PC-3 (cell line): Measurements from ENCODE around the gene COL8A1. TPM values are rescaled to one million over a fixed set of nuclear protein-coding genes. Genes with fewer than 3 reads are reported as not detected.
A peak's percentile ranks its signal among the peaks of the same experiment; 100 is the strongest.

Source experiments
- ATAC-seq: fragments of 200-7000 bp; cut with Tn5 transposase; 2 replicates; pipeline ENCODE4 v1.9.1; 2020; ENCODE audit warnings: mild to moderate bottlenecking, moderate library complexity
- BruUV-seq: library from RNA; stranded (reverse); fragments of 400-500 nt; replicated peaks from 2 replicates; lab custom pipeline; 2021; lab: Mats Ljungman, UMichigan
- CTCF ChIA-PET: fragments of 300-600 bp; sonication (Branson Sonifier 250); formaldehyde crosslinking; loops from one replicate; lab custom pipeline; 2022; ENCODE audit warnings: antibody characterized with exemption; lab: Charles Lee
- POLR2A ChIA-PET: fragments of 300-600 bp; sonication (Branson Sonifier 250); formaldehyde crosslinking; loops from one replicate; lab custom pipeline; 2022; ENCODE audit warnings: antibody characterized with exemption; ENCODE audit not compliant: unreplicated experiment; lab: Charles Lee
- DNase-seq: peaks from one replicate; pipeline ENCODE4 v3.0.0-alpha.2; 2015
- H2AFZ ChIP-seq: fragments of 300-600 bp; sonication (generic); 2 replicates; pipeline ENCODE4 v1.6.0; 2016; ENCODE audit warnings: antibody characterized with exemption, low read length
- H3F3A ChIP-seq: fragments of 300-600 bp; sonication (generic); one replicate; pipeline ENCODE4 v1.6.0; 2017; ENCODE audit warnings: antibody characterized with exemption, low read length, control low read depth, mild to moderate bottlenecking; ENCODE audit not compliant: unreplicated experiment
- H3K27ac ChIP-seq: fragments of 300-600 bp; sonication (generic); 2 replicates; pipeline ENCODE4 v1.5.1; 2016; ENCODE audit warnings: mild to moderate bottlenecking, low read length
- H3K27me3 ChIP-seq: fragments of 300-600 bp; sonication (generic); 2 replicates; pipeline ENCODE4 v1.6.1; 2016; ENCODE audit warnings: low read length, mixed read lengths
- H3K36me3 ChIP-seq: fragments of 300-600 bp; sonication (generic); 2 replicates; pipeline ENCODE4 v1.6.1; 2016; ENCODE audit warnings: low read depth, mixed run types, low read length, mixed read lengths
- H3K4me1 ChIP-seq: fragments of 300-600 bp; sonication (generic); 2 replicates; pipeline ENCODE4 v1.5.1; 2016; ENCODE audit warnings: low read length; ENCODE audit not compliant: insufficient read depth
- H3K4me2 ChIP-seq: fragments of 300-600 bp; sonication (generic); 2 replicates; pipeline ENCODE4 v1.6.0; 2016; ENCODE audit warnings: low read length
- H3K4me3 ChIP-seq: fragments of 300-600 bp; sonication (generic); 2 replicates; pipeline ENCODE4 v1.5.1; 2016; ENCODE audit warnings: mild to moderate bottlenecking, low read length, mixed read lengths
- H3K79me2 ChIP-seq: fragments of 300-600 bp; sonication (generic); 2 replicates; pipeline ENCODE4 v1.6.1; 2017; ENCODE audit warnings: low read length, mixed read lengths
- H3K9ac ChIP-seq: fragments of 300-600 bp; sonication (generic); 2 replicates; pipeline ENCODE4 v1.6.0; 2016; ENCODE audit warnings: mild to moderate bottlenecking, low read length
- H3K9me2 ChIP-seq: fragments of 300-600 bp; sonication (generic); replicated peaks from 2 replicates; pipeline ENCODE4 v1.6.1; 2016; ENCODE audit warnings: mixed run types, low read length, mixed read lengths
- H3K9me3 ChIP-seq: fragments of 300-600 bp; sonication (generic); 2 replicates; pipeline ENCODE4 v1.6.1; 2016; ENCODE audit warnings: low read length, mixed read lengths
- H4K20me1 ChIP-seq: fragments of 300-600 bp; sonication (generic); 2 replicates; pipeline ENCODE4 v1.6.1; 2016; ENCODE audit warnings: low read length, mixed read lengths
- CTCF ChIP-seq: fragments of 300-600 bp; sonication (generic); conservative IDR thresholded peaks from 2 replicates; pipeline ENCODE4 v1.5.1; 2017; ENCODE audit warnings: antibody characterized with exemption, low read depth, mild to moderate bottlenecking, low read length
- EZH2 ChIP-seq: fragments of 300-600 bp; sonication (generic); IDR thresholded peaks from one replicate; pipeline ENCODE4 v1.6.1; 2017; ENCODE audit warnings: antibody characterized with exemption, mild to moderate bottlenecking, low read length; ENCODE audit not compliant: unreplicated experiment
- EZH2phosphoT487 ChIP-seq: fragments of 300-600 bp; sonication (generic); IDR thresholded peaks from 2 replicates; pipeline ENCODE4 v1.6.1; 2018; ENCODE audit warnings: mild to moderate bottlenecking, antibody characterized with exemption, low read length, borderline replicate concordance
- intact Hi-C: fragments of 100-400 bp; cut with micrococcal nuclease; formaldehyde crosslinking; loops from 2 replicates; pipeline ENCODE4 v1.9.0; 2023
- total RNA-seq: library from RNA; depleted of rRNA; stranded (reverse); fragments of >200 nt; gene quantifications from 2 replicates; pipeline ENCODE4 v1.2.3, GENCODE V29; 2014

Gene COL8A1
- total RNA-seq, 1 experiment from 2014 or later: 2.4 TPM

- Histone ChIP-seq H3K79me2 (no peaks in the 10 kb centered on the region), H3F3A (peaks cover 4% of the 10 kb centered on the region), H2AFZ (no peak overlapping the region), H3K36me3 (no peaks in the 10 kb centered on the region), H3K27me3 (no peaks in the 10 kb centered on the region), H3K4me1 (peaks cover 54% of the 10 kb centered on the region), H4K20me1 (no peaks in the 10 kb centered on the region), H3K9me2 (no peaks in the 10 kb centered on the region), H3K4me2 (peak overlapping the region; percentile 24), H3K27ac (peak overlapping the region; percentile 5; the same call in 1 of the 2 replicates), H3K4me3 (no peak overlapping the region), H3K9ac (no peak overlapping the region), H3K9me3 (no peaks in the 10 kb centered on the region)
- CTCF ChIA-PET: no interaction called here
- BruUV-seq: no TSS peak
- no peak for TF ChIP-seq EZH2
- peak; percentile 51 for TF ChIP-seq CTCF
- no peak for TF ChIP-seq EZH2phosphoT487
- DNase-seq (peak; percentile 78), ATAC-seq (peak; percentile 62)
- POLR2A ChIA-PET: no interaction called here
- intact Hi-C loops: loop anchor here (2.0 to 10.0 kb wide), 2 partner anchors 76 to 502 kb away; no protein-coding TSS in a partner anchor
Measured at GRCh38 chr3:99627062-99627826, 11.2 kb upstream of the COL8A1 start.

GRCh38 chr3:99630815-99631214, 7.6 kb upstream of the COL8A1 start:
- ChIA-PET CTCF (no interaction called here), POLR2A (no interaction called here)
- H3K27me3 ChIP-seq: no peaks in the 10 kb centered on the region
- no peak overlapping the region; the same call in 1 of the 2 replicates for H3K4me3 ChIP-seq
- H3K79me2 ChIP-seq: no peaks in the 10 kb centered on the region
- DNase-seq (peak; percentile 86), ATAC-seq (peak; percentile 59)
- H3K9me2 ChIP-seq: no peaks in the 10 kb centered on the region
- peaks cover 4% of the 10 kb centered on the region for H3F3A ChIP-seq
- H3K9me3 ChIP-seq: no peaks in the 10 kb centered on the region
- no TSS peak for BruUV-seq
- no peak overlapping the region for H3K9ac ChIP-seq
- H3K36me3 ChIP-seq: no peaks in the 10 kb centered on the region
- H3K27ac ChIP-seq: peak overlapping the region; percentile 55
- H2AFZ ChIP-seq: no peak overlapping the region
- peak overlapping the region; percentile 61 for H3K4me2 ChIP-seq
- TF ChIP-seq CTCF (no peak), EZH2phosphoT487 (no peak), EZH2 (no peak)
- peaks cover 64% of the 10 kb centered on the region for H3K4me1 ChIP-seq
- intact Hi-C loops: loop anchor here (10.0 kb wide), 1 partner anchor 456 kb away; no protein-coding TSS in a partner anchor
- H4K20me1 ChIP-seq: no peaks in the 10 kb centered on the region

DNA sequence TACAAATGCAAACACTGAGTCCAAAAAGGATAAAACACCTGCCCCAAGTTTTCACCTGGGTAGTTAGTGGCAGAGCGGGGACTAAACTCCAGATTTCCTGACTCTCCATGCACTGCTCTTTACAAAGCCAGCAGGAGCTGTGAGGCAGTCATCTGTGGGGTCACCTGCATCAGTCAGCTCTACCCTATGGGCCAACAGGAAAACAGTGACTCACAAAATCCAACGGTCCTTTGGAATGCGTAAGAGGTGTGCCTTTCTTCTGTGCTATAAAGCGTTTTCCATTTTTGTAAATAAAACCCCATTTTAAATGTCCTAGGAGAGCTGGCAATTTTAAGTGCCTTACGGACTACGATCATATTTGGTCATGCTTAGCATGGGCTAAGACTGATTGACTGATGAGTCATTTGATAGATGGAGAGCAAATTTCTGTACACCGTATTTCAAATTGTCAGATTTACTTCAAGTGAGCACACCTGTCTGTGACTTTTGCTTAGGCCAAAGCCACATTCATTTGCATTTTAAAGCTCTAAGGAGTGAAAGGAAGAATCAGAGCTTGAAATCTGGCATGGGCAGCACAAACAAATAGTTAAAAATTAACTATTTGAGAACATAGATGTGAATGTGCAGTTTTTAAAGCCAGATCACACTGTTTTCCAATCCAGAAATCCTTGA, 4.4 kb upstream of the COL8A1 start:
- Histone ChIP-seq H4K20me1 (no peaks in the 10 kb centered on the region), H3K27ac (no peak overlapping the region), H3K9me3 (no peaks in the 10 kb centered on the region), H3K9ac (no peak overlapping the region), H3F3A (peaks cover 8% of the 10 kb centered on the region), H3K4me3 (no peak overlapping the region), H3K27me3 (no peaks in the 10 kb centered on the region), H2AFZ (no peak overlapping the region), H3K4me2 (peak overlapping the region; percentile 30), H3K79me2 (no peaks in the 10 kb centered on the region), H3K36me3 (no peaks in the 10 kb centered on the region), H3K9me2 (no peaks in the 10 kb centered on the region), H3K4me1 (peaks cover 51% of the 10 kb centered on the region)
- ChIA-PET CTCF (no interaction called here), POLR2A (interaction anchor here (0.6 kb wide), 1 partner anchor 841 kb away, joined by 3 read pairs; no protein-coding TSS in a partner anchor)
- intact Hi-C loops: loop anchor here (2.0 to 10.0 kb wide), 2 partner anchors 83 to 459 kb away; no protein-coding TSS in a partner anchor
- ATAC-seq: peak; percentile 28
- no TSS peak for BruUV-seq
- DNase-seq: peak; percentile 75
- TF ChIP-seq CTCF (no peak), EZH2 (no peak), EZH2phosphoT487 (no peak)
